ENCODE results near the gene LRMDA.

LRMDA gene

GRCh38 chr10:75406462-75407223 lies 24.8 kb upstream of the LRMDA start:
- no peaks in the 10 kb centered on the region for H3K79me2 ChIP-seq (ENCODE audit: insufficient read depth, low read length)
- no peak for ATAC-seq (ENCODE audit: insufficient read depth, low read depth)
- H2AFZ ChIP-seq (ENCODE audit: low read depth, low read length) = no peak overlapping the region
- TF ChIP-seq, protein P1, sequence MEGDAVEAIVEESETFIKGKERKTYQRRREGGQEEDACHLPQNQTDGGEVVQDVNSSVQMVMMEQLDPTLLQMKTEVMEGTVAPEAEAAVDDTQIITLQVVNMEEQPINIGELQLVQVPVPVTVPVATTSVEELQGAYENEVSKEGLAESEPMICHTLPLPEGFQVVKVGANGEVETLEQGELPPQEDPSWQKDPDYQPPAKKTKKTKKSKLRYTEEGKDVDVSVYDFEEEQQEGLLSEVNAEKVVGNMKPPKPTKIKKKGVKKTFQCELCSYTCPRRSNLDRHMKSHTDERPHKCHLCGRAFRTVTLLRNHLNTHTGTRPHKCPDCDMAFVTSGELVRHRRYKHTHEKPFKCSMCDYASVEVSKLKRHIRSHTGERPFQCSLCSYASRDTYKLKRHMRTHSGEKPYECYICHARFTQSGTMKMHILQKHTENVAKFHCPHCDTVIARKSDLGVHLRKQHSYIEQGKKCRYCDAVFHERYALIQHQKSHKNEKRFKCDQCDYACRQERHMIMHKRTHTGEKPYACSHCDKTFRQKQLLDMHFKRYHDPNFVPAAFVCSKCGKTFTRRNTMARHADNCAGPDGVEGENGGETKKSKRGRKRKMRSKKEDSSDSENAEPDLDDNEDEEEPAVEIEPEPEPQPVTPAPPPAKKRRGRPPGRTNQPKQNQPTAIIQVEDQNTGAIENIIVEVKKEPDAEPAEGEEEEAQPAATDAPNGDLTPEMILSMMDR (IDR thresholded peaks at IDR 0.05; ENCODE audit: borderline replicate concordance, extremely low read depth, low read length, poor library complexity, severe bottlenecking) = no peak
- TF ChIP-seq EZH2 (IDR thresholded peaks at IDR 0.05; ENCODE audit: borderline replicate concordance, low read depth, low read length, severe bottlenecking) = no peak
- no peaks in the 10 kb centered on the region for H4K20me1 ChIP-seq (ENCODE audit: insufficient read depth, low read length)
- H3K4me1 ChIP-seq (ENCODE audit: insufficient read depth, low read length) = no peaks in the 10 kb centered on the region
- DNase-seq = no peak
- H3K9me3 ChIP-seq (ENCODE audit: insufficient read depth, low read length, severe bottlenecking) = no peaks in the 10 kb centered on the region
- no peaks in the 10 kb centered on the region for H3K36me3 ChIP-seq (ENCODE audit: insufficient read depth, low read length)
- no peak overlapping the region for H3K4me3 ChIP-seq (ENCODE audit: low read depth in 1 of 2, low read length in 2 of 2)
- H3K27me3 ChIP-seq (ENCODE audit: insufficient read depth, low read length, poor library complexity) = peaks cover 3% of the 10 kb centered on the region
- no peak overlapping the region for H3K27ac ChIP-seq (ENCODE audit: low read length)
- no peak overlapping the region for H3K4me2 ChIP-seq (ENCODE audit: insufficient read depth, low read length)
- H3K9ac ChIP-seq (ENCODE audit: low read depth, low read length) = no peak overlapping the region

GRCh38 chr10:75407224-75407712 lies 24.2 kb upstream of the LRMDA start:
- Histone ChIP-seq H3K79me2 (ENCODE audit: insufficient read depth, low read length) (no peaks in the 10 kb centered on the region), H3K27ac (ENCODE audit: low read length) (no peak overlapping the region), H3K9me3 (ENCODE audit: insufficient read depth, low read length, severe bottlenecking) (no peaks in the 10 kb centered on the region), H3K36me3 (ENCODE audit: insufficient read depth, low read length) (no peaks in the 10 kb centered on the region), H3K4me1 (ENCODE audit: insufficient read depth, low read length) (no peaks in the 10 kb centered on the region), H2AFZ (ENCODE audit: low read depth, low read length) (no peak overlapping the region), H3K9ac (ENCODE audit: low read depth, low read length) (no peak overlapping the region), H4K20me1 (ENCODE audit: insufficient read depth, low read length) (no peaks in the 10 kb centered on the region), H3K27me3 (ENCODE audit: insufficient read depth, low read length, poor library complexity) (peaks cover 3% of the 10 kb centered on the region), H3K4me3 (ENCODE audit: low read depth in 1 of 2, low read length in 2 of 2) (no peak overlapping the region), H3K4me2 (ENCODE audit: insufficient read depth, low read length) (no peak overlapping the region)
- ATAC-seq (ENCODE audit: insufficient read depth, low read depth) (no peak), DNase-seq (no peak)
- TF ChIP-seq EZH2 (IDR thresholded peaks at IDR 0.05; ENCODE audit: borderline replicate concordance, low read depth, low read length, severe bottlenecking) = no peak
- TF ChIP-seq, protein P1 (IDR thresholded peaks at IDR 0.05; ENCODE audit: borderline replicate concordance, extremely low read depth, low read length, poor library complexity, severe bottlenecking) = no peak

DNA sequence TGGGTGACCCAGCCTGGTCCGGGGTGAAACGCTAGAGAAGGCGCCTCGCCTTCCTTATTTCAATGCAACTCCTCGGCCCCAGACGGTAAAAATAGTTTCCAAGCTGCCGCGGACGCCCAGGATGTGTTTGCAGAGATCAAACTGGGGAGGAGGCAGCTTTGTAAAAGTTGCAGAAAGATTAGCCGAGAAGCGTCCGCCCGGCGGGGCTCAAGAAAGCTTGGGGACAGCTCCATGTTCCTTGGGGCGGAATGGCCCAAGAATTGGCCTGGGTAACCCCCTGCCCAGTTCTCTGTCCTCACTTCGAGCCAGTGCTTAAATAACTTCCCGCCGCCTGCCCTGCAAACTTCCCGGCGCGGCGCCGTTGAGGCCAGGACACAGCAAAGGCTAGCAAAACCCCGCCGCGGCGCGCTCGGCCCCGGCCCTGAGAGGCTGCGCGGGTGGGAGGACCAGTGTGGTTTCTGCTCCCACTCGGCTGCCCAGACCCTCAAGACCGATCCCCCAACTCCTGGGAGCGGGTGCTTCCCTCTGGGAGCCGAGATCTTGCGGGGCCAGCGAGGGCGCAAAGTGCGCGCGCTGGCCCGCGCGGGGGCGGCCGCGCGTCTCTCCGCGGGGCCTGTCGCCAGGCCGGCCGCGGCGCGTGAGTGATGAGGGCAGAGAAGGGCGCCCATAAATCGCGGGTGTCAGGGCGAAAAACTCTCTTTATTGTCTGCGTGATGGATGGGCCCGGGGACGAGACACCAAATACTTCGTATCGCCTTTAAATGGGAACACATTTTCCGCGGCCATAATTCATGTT lies 23.5 kb upstream of the LRMDA start:
- Histone ChIP-seq H3K9ac (ENCODE audit: low read depth, low read length) (no peak overlapping the region), H3K4me1 (ENCODE audit: insufficient read depth, low read length) (no peaks in the 10 kb centered on the region), H3K79me2 (ENCODE audit: insufficient read depth, low read length) (no peaks in the 10 kb centered on the region), H3K9me3 (ENCODE audit: insufficient read depth, low read length, severe bottlenecking) (no peaks in the 10 kb centered on the region), H4K20me1 (ENCODE audit: insufficient read depth, low read length) (no peaks in the 10 kb centered on the region), H3K27me3 (ENCODE audit: insufficient read depth, low read length, poor library complexity) (peaks cover 3% of the 10 kb centered on the region), H3K27ac (ENCODE audit: low read length) (no peak overlapping the region), H3K4me2 (ENCODE audit: insufficient read depth, low read length) (no peak overlapping the region), H2AFZ (ENCODE audit: low read depth, low read length) (no peak overlapping the region), H3K36me3 (ENCODE audit: insufficient read depth, low read length) (no peaks in the 10 kb centered on the region), H3K4me3 (ENCODE audit: low read depth in 1 of 2, low read length in 2 of 2) (no peak overlapping the region)
- ATAC-seq (ENCODE audit: insufficient read depth, low read depth) (no peak), DNase-seq (no peak)
- TF ChIP-seq, protein P1 (IDR thresholded peaks at IDR 0.05; ENCODE audit: borderline replicate concordance, extremely low read depth, low read length, poor library complexity, severe bottlenecking) = no peak
- TF ChIP-seq EZH2 (IDR thresholded peaks at IDR 0.05; ENCODE audit: borderline replicate concordance, low read depth, low read length, severe bottlenecking) = no peak

Measured in DND-41 (cell line).